GM21786 (cell line): Measurements from ENCODE around the gene CIP2A.

Experiments
- ATAC-seq: cut with Tn5 transposase; IDR thresholded peaks from one replicate; pipeline ENCODE4 v1.9.1; 2021; ENCODE audit not compliant: unreplicated experiment

CIP2A gene

GRCh38 chr3:108511490-108511889 is 77.7 kb downstream of the CIP2A start:
- no peak for ATAC-seq

GRCh38 chr3:108511055-108511454 is 78.2 kb downstream of the CIP2A start:
- ATAC-seq, result no peak

- no peak for ATAC-seq
These were observed 78.7 kb downstream of the CIP2A start, which contains the start of gene MYH15 for GRCh38 chr3:108510496-108510895. MYH15 (minus strand) TSS chr3:108510596; CDS start chr3:108510530, 66 bp downstream.

GRCh38 chr3:108509871-108510270 is 79.4 kb downstream of the CIP2A start:
- ATAC-seq, result no peak

- ATAC-seq, result no peak
These were observed 80.0 kb downstream of the CIP2A start for GRCh38 chr3:108509263-108509662.

GRCh38 chr3:108507902-108508301 is 81.3 kb downstream of the CIP2A start:
- ATAC-seq, result no peak

- ATAC-seq, result no peak
These were observed 83.4 kb downstream of the CIP2A start for GRCh38 chr3:108505811-108506210.

GRCh38 chr3:108503722-108504121 is 85.5 kb downstream of the CIP2A start:
- no peak for ATAC-seq

GRCh38 chr3:108501535-108501934 is 87.7 kb downstream of the CIP2A start:
- no peak for ATAC-seq

GRCh38 chr3:108500728-108501127 is 88.5 kb downstream of the CIP2A start:
- no peak for ATAC-seq
